ENCODE results near the gene MALL. TPM values are rescaled to one million over a fixed set of nuclear protein-coding genes. Genes with fewer than 3 reads are reported as not detected.

MALL gene
- total and polyA plus RNA-seq, 10 of the 15 experiments (the other 5 are each of a cell fraction or from before 2014, with no cell fraction given), result 0.26 TPM; not detected in 9

GRCh38 chr2:110121592-110121991, 6.0 kb upstream of the MALL start (continued):
- TF ChIP-seq HSF1 (IDR thresholded peaks at IDR 0.05; ENCODE audit: low read depth, low read length), result no peak
- TF ChIP-seq ATF7 (IDR thresholded peaks at IDR 0.05; ENCODE audit: low read depth), result no peak

- TF ChIP-seq TCF7 (IDR thresholded peaks at IDR 0.05; ENCODE audit: borderline replicate concordance), result no peak
- no peak for TF ChIP-seq POLR2AphosphoS5 (IDR thresholded peaks at IDR 0.05; ENCODE audit: low read length)
- no peak for TF ChIP-seq USF2 (IDR thresholded peaks at IDR 0.05; ENCODE audit: borderline replicate concordance, low read depth, low read length)
- no peak for TF ChIP-seq CHD2 (IDR thresholded peaks at IDR 0.05; ENCODE audit: borderline replicate concordance, low read depth, low read length)
- no peak for TF ChIP-seq RBBP5 (conservative IDR thresholded peaks at IDR 0.05)
- no peak for TF ChIP-seq IKZF1 (conservative IDR thresholded peaks at IDR 0.05)
- no peak for TF ChIP-seq NFXL1 (IDR thresholded peaks at IDR 0.05; ENCODE audit: borderline replicate concordance)
- no peak for TF ChIP-seq ZNF384 (IDR thresholded peaks at IDR 0.05; ENCODE audit: borderline replicate concordance, low read depth, low read length)
- no peak for TF ChIP-seq BCLAF1 (IDR thresholded peaks at IDR 0.05)
- no peak for TF ChIP-seq ZNF622 (IDR thresholded peaks at IDR 0.05)
- TF ChIP-seq CTCF (IDR thresholded peaks at IDR 0.05 in 2 of 3, conservative IDR thresholded peaks at IDR 0.05 in 1 of 3; ENCODE audit: control insufficient read depth in 2 of 3, extremely low read depth in 1 of 3, insufficient read depth in 1 of 3, low read depth in 3 of 3, low read length in 3 of 3), result no peak
- no peak for TF ChIP-seq ZBED1 (IDR thresholded peaks at IDR 0.05; ENCODE audit: borderline replicate concordance)
- TF ChIP-seq ZNF217 (IDR thresholded peaks at IDR 0.05), result no peak
- TF ChIP-seq SIN3A (IDR thresholded peaks at IDR 0.05; ENCODE audit: low read depth, low read length), result no peak
- H2AFZ ChIP-seq (ENCODE audit: control insufficient read depth, low read depth, low read length), result no peak overlapping the region
- no peak for DNase-seq (ENCODE audit: low read depth, low spot score)
- ChIA-PET POLR2A (no interaction called here), CTCF (no interaction called here), SMC1A (ENCODE audit: uncharacterized antibody, unreplicated experiment) (no interaction called here), RAD21 (ENCODE audit: unreplicated experiment) (no interaction called here)
- ATAC-seq, result no peak
- H3K9me3 ChIP-seq (replicated peaks; ENCODE audit: control insufficient read depth, insufficient read depth, low read length), result no peaks in the 10 kb centered on the region
- H3K4me3 ChIP-seq, result no peak overlapping the region
- H3K4me2 ChIP-seq (ENCODE audit: control insufficient read depth, insufficient read depth), result no peak overlapping the region
- H3K4me1 ChIP-seq (ENCODE audit: control insufficient read depth, insufficient read depth, low read length), result no peaks in the 10 kb centered on the region
- 20% methylated on average over 2 of the region's 2 CpGs for WGBS (ENCODE audit: insufficient coverage, insufficient replicate concordance, low lambda C conversion rate, missing lambda C conversion rate)
- BruUV-seq (replicated peaks), result no TSS peak
- no peaks in the 10 kb centered on the region for H3K79me2 ChIP-seq (ENCODE audit: control insufficient read depth, insufficient read depth, low read length)
- no peak overlapping the region for H3K9ac ChIP-seq (ENCODE audit: control insufficient read depth, insufficient read depth, low read length)
- peaks cover 3% of the 10 kb centered on the region in 2 experiments; a peak in 2 of 4 replicates for H3K27me3 ChIP-seq (replicated peaks in 1 of 2; ENCODE audit: control insufficient read depth in 2 of 2, insufficient read depth in 2 of 2, low read length in 1 of 2)
- in situ Hi-C loops (cut with MboI), result no loop called here
- no peak overlapping the region for H3K27ac ChIP-seq (ENCODE audit: control insufficient read depth, insufficient read depth)
- no peaks in the 10 kb centered on the region for H3K36me3 ChIP-seq (ENCODE audit: control insufficient read depth in 2 of 2, insufficient read depth in 2 of 2, low read length in 1 of 2)
- H4K20me1 ChIP-seq (ENCODE audit: control insufficient read depth, insufficient read depth), result no peaks in the 10 kb centered on the region
- intact Hi-C loops (cut with micrococcal nuclease; ENCODE audit: unreplicated experiment), result no loop called here
- no peak for FAIRE-seq
Measured at GRCh38 chr2:110121052-110121334, 5.4 kb upstream of the MALL start.
